ENCODE measurements around the gene MEF2C. TPM values are rescaled to one million over a fixed set of nuclear protein-coding genes. Genes with fewer than 3 reads are reported as not detected.

The MEF2C gene
- polyA plus RNA-seq, 3 donors = 32.0 to 89.3 (median 88.3) TPM

- no peaks in the 10 kb centered on the region for H3K36me3 ChIP-seq (replicated peaks in 1 of 2; ENCODE audit: control insufficient read depth in 1 of 2, insufficient read depth in 2 of 2, low read length in 2 of 2)
- no peak overlapping the region for H3K4me2 ChIP-seq (replicated peaks; ENCODE audit: extremely low read depth, low read length, poor library complexity, severe bottlenecking)
- no peak overlapping the region for H3K4me3 ChIP-seq (replicated peaks in 1 of 3; ENCODE audit: low read depth in 2 of 3, low read length in 3 of 3)
- Mint-ChIP-seq H3K4me3 (peak overlapping the region in 1 of 2 donors; percentile 78), H3K4me1 (peaks cover 50% of the 10 kb centered on the region), H3K9me3 (peaks cover 0 to 51% (median 27%) of the 10 kb centered on the region in 7 donors), H3K27me3 (ENCODE audit: low read depth in 3 of 3) (peaks cover 93 to 99% (median 95%) of the 10 kb centered on the region in 3 donors), H3K27ac (no peak overlapping the region), H3K36me3 (peaks cover 10 to 18% of the 10 kb centered on the region in 2 donors)
- intact Hi-C loops (cut with micrococcal nuclease) = loop anchor here in 1 of 2 donors (5.0 kb wide), 1 partner anchor 895 kb away; no protein-coding TSS in a partner anchor
- no peak overlapping the region for H3K9ac ChIP-seq (ENCODE audit: insufficient read depth, low read length, poor library complexity, severe bottlenecking)
- H4K20me1 ChIP-seq (ENCODE audit: insufficient read depth, low read length) = no peaks in the 10 kb centered on the region
- TF ChIP-seq, protein P1, sequence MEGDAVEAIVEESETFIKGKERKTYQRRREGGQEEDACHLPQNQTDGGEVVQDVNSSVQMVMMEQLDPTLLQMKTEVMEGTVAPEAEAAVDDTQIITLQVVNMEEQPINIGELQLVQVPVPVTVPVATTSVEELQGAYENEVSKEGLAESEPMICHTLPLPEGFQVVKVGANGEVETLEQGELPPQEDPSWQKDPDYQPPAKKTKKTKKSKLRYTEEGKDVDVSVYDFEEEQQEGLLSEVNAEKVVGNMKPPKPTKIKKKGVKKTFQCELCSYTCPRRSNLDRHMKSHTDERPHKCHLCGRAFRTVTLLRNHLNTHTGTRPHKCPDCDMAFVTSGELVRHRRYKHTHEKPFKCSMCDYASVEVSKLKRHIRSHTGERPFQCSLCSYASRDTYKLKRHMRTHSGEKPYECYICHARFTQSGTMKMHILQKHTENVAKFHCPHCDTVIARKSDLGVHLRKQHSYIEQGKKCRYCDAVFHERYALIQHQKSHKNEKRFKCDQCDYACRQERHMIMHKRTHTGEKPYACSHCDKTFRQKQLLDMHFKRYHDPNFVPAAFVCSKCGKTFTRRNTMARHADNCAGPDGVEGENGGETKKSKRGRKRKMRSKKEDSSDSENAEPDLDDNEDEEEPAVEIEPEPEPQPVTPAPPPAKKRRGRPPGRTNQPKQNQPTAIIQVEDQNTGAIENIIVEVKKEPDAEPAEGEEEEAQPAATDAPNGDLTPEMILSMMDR (IDR thresholded peaks at IDR 0.05) = no peak
- H3K27ac ChIP-seq (ENCODE audit: low read depth in 1 of 2, low read length in 2 of 2) = no peak overlapping the region
- 9% methylated on average over 4 of the region's 4 CpGs for WGBS (ENCODE audit: insufficient coverage)
- peaks cover 29 to 39% of the 10 kb centered on the region in 2 donors for H3K4me1 ChIP-seq (ENCODE audit: control insufficient read depth in 1 of 2, insufficient read depth in 2 of 2, low read length in 2 of 2)
- H3K9me3 ChIP-seq (replicated peaks in 1 of 2; ENCODE audit: control insufficient read depth in 1 of 2, insufficient read depth in 1 of 2, low read length in 2 of 2) = peaks cover 0 to 55% of the 10 kb centered on the region in 2 donors
- DNase-seq = no peak
- no peak overlapping the region for H2AFZ ChIP-seq (ENCODE audit: insufficient read depth, low read depth, low read length, poor library complexity, severe bottlenecking)
- H3K27me3 ChIP-seq (ENCODE audit: control insufficient read depth in 2 of 2, insufficient read depth in 2 of 2, low read length in 2 of 2) = peaks cover 92 to 99% of the 10 kb centered on the region in 2 donors
- no peaks in the 10 kb centered on the region for H3K79me2 ChIP-seq (ENCODE audit: insufficient read depth, low read length)
These were observed 205.5 kb downstream of the MEF2C start for GRCh38 chr5:88677376-88677895.

DNA sequence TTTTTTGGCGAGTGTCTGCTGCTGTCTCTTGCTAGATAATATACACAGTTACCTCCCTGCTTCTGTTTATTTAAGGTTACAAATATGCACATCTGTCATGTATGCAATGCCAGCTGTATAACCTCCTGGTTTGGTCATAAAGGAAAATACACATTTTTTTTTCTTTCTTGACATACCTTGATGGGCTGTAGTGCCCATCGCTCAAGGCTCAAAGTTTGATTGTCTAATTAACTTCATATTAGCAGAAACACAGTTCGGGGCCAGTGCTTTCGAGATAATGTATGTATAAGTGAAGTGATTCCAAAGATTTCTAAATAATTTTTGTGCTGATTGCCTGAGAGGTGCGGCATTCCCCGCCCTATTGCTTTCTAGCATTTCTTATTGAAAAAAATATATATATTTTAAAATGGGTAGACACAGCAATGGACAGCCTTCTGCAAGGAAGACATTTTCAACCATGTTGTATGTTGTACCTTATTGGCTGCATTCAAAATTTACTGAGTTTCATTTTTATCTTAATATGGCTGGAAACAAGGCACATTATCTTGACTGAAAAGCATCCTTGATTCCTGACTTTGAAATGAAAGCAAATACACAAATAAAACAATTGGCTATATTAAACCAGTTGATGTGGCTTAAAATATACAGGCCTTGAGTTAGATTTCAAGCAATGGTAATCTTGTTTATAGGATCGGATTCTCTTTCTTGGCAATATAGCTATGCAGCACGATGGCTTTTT is 206.2 kb downstream of the MEF2C start:
- DNase-seq = no peak
- Histone ChIP-seq H3K4me2 (replicated peaks; ENCODE audit: extremely low read depth, low read length, poor library complexity, severe bottlenecking) (no peak overlapping the region), H3K27ac (ENCODE audit: low read depth in 1 of 2, low read length in 2 of 2) (no peak overlapping the region), H4K20me1 (ENCODE audit: insufficient read depth, low read length) (no peaks in the 10 kb centered on the region), H3K27me3 (ENCODE audit: control insufficient read depth in 2 of 2, insufficient read depth in 2 of 2, low read length in 2 of 2) (peaks cover 92 to 99% of the 10 kb centered on the region in 2 donors), H3K9ac (ENCODE audit: insufficient read depth, low read length, poor library complexity, severe bottlenecking) (no peak overlapping the region), H3K4me3 (replicated peaks in 1 of 3; ENCODE audit: low read depth in 2 of 3, low read length in 3 of 3) (no peak overlapping the region), H2AFZ (ENCODE audit: insufficient read depth, low read depth, low read length, poor library complexity, severe bottlenecking) (no peak overlapping the region), H3K36me3 (replicated peaks in 1 of 2; ENCODE audit: control insufficient read depth in 1 of 2, insufficient read depth in 2 of 2, low read length in 2 of 2) (no peaks in the 10 kb centered on the region), H3K9me3 (replicated peaks in 1 of 2; ENCODE audit: control insufficient read depth in 1 of 2, insufficient read depth in 1 of 2, low read length in 2 of 2) (peaks cover 0 to 60% of the 10 kb centered on the region in 2 donors), H3K79me2 (ENCODE audit: insufficient read depth, low read length) (no peaks in the 10 kb centered on the region), H3K4me1 (ENCODE audit: control insufficient read depth in 1 of 2, insufficient read depth in 2 of 2, low read length in 2 of 2) (peaks cover 29 to 45% of the 10 kb centered on the region in 2 donors)
- Mint-ChIP-seq H3K4me3 (peak overlapping the region in 1 of 2 donors; percentile 83), H3K9me3 (peaks cover 0 to 55% (median 31%) of the 10 kb centered on the region in 7 donors), H3K4me1 (peaks cover 54% of the 10 kb centered on the region), H3K27ac (no peak overlapping the region), H3K36me3 (peaks cover 12 to 21% of the 10 kb centered on the region in 2 donors), H3K27me3 (ENCODE audit: low read depth in 3 of 3) (peaks cover 93 to 99% (median 95%) of the 10 kb centered on the region in 3 donors)
- 0% methylated on average over 1 of the region's 8 CpGs for WGBS (ENCODE audit: insufficient coverage)
- TF ChIP-seq, protein P1 (IDR thresholded peaks at IDR 0.05) = no peak
- intact Hi-C loops (cut with micrococcal nuclease) = loop anchor here in 1 of 2 donors (5.0 kb wide), 1 partner anchor 895 kb away; no protein-coding TSS in a partner anchor

Measured in CD14-positive monocyte (primary cell).